ENCODE measurements around the gene NPIPA7. TPM values are rescaled to one million over a fixed set of nuclear protein-coding genes. Genes with fewer than 3 reads are reported as not detected.
"Not testable (repeated sequence)": the region's sequence is repeated elsewhere in the genome, so short reads cannot be mapped to it uniquely, and the experiment has no call there.

NPIPA7 gene
- 1.3 TPM in 1 of 2 replicates, not detected in the other for total RNA-seq (2014; rRNA removed; shearing (Covaris generic); ENCODE audit: low replicate concordance)

DNA sequence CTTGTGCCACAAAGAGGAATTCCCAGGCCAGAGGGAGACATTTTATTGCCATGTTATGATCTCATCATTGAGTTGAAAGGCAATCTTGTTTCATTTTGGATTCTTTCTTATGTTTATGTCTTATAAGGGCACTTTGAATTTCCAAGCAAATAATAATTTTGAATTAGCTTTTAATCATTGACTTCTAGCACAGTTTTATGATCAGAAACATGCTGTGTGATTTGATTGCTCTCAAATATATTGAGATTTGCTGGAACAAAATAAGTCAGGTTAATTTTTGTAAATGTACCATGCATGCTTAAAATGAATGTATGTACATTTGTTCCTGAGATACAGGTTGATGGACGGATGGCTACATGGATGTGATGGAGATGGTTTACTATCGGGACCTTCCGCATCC, at the start of gene NPIPA7:
NPIPA7 (plus strand) TSS at position 301 of the 400 bp plus-strand sequence. CDS start 105 bp downstream, outside the sequence.
- DNase-seq (ENCODE audit: low read depth); in situ Hi-C loops (cut with HindIII; ENCODE audit: low pct_unique_long_range_greater_than_20kb, low sequenced_read_pairs): not testable (repeated sequence)

DNA sequence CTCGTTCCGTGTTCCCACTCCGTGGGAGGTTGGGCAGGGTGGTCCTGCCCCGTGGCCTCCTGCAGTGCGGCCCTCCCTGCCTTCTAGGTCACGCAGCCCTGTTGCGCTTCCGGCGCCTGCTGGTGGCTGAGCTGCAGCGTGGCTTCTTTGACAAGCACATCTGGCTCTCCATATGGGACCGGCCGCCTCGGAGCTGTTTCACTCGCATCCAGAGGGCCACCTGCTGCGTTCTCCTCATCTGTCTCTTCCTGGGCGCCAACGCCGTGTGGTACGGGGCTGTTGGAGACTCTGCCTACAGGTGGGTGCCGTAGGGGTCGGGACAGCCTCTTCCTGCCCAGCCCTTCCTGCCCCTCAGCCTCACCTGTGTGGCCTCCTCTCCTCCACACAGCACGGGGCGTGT, 47.5 kb upstream of the NPIPA7 start:
- in situ Hi-C loops (cut with HindIII; ENCODE audit: low pct_unique_long_range_greater_than_20kb, low sequenced_read_pairs); DNase-seq (ENCODE audit: low read depth): not testable (repeated sequence)

DNA sequence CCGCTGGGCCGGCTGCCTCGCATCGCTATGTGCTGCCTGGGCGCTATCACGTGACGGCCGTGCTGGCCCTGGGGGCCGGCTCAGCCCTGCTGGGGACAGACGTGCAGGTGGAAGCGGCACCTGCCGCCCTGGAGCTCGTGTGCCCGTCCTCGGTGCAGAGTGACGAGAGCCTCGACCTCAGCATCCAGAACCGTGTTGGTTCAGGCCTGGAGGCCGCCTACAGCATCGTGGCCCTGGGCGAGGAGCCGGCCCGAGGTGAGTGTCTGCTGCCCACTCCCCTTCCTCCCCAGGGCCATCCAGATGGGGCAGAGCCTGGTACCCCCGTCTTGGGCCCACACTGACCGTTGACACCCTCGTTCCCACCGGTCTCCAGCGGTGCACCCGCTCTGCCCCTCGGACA, 21.4 kb upstream of the NPIPA7 start:
- in situ Hi-C loops (cut with HindIII; ENCODE audit: low pct_unique_long_range_greater_than_20kb, low sequenced_read_pairs); DNase-seq (ENCODE audit: low read depth): not testable (repeated sequence)

DNA sequence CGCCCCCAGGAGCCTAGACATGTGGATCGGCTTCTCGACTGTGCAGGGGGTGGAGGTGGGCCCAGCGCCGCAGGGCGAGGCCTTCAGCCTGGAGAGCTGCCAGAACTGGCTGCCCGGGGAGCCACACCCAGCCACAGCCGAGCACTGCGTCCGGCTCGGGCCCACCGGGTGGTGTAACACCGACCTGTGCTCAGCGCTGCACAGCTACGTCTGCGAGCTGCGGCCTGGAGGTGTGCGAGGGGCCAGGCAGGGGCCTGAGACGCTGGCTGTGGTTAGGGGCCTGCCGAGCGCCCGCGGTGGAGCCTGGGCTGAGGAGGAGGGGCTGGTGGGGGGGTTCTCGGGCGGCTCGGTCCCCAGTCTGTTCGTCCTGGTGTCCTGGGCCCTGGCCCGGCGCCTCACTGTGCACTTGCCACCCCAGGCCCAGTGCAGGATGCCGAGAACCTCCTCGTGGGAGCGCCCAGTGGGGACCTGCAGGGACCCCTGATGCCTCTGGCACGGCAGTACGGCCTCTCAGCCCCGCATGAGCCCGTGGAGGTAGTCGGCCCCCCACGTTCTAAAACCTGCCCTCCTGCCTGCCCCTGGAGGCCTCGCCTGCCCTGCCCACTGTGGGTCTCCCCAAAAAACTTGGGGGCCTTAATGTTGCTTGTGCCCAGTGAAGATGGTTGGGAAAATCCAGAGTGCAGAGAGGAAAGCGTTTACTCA, 20.2 kb upstream of the NPIPA7 start:
- in situ Hi-C loops (cut with HindIII; ENCODE audit: low pct_unique_long_range_greater_than_20kb, low sequenced_read_pairs): not testable (repeated sequence)

DNA sequence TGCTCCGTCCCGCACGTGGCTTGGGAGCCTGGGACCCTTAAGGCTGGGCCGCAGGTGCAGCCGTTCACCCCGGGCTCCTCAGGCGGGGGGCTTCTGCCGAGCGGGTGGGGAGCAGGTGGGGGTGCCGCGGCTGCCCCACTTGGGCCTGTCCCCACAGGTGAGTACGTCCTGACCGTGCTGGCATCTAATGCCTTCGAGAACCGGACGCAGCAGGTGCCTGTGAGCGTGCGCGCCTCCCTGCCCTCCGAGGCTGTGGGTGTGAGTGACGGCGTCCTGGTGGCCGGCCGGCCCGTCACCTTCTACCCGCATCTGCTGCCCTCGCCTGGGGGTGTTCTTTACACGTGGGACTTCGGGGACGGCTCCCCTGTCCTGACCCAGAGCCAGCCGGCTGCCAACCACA, 15.3 kb upstream of the NPIPA7 start:
- DNase-seq (ENCODE audit: low read depth); in situ Hi-C loops (cut with HindIII; ENCODE audit: low pct_unique_long_range_greater_than_20kb, low sequenced_read_pairs): not testable (repeated sequence)

More for the DNA sequence above, 20.2 kb upstream of the NPIPA7 start:
- not testable (repeated sequence) for DNase-seq (ENCODE audit: low read depth)

DNA sequence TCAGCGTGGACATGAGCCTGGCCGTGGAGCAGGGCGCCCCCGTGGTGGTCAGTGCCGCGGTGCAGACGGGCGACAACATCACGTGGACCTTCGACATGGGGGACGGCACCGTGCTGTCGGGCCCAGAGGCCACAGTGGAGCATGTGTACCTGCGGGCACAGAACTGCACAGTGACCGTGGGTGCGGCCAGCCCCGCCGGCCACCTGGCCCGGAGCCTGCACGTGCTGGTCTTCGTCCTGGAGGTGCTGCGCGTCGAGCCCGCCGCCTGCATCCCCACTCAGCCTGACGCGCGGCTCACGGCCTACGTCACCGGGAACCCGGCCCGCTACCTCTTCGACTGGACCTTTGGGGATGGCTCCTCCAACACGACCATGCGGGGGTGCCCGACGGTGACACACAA, 14.8 kb upstream of the NPIPA7 start:
- in situ Hi-C loops (cut with HindIII; ENCODE audit: low pct_unique_long_range_greater_than_20kb, low sequenced_read_pairs); DNase-seq (ENCODE audit: low read depth): not testable (repeated sequence)

DNA sequence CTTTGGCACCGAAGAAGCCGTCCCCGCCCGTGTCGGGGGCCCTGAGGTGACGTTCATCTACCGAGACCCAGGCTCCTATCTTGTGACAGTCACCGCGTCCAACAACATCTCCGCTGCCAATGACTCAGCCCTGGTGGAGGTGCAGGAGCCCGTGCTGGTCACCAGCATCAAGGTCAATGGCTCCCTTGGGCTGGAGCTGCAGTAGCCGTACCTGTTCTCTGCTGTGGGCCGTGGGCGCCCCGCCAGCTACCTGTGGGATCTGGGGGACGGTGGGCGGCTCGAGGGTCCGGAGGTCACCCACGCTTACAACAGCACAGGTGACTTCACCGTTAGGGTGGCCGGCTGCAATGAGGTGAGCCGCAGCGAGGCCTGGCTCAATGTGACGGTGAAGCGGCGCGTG, 14.2 kb upstream of the NPIPA7 start:
- in situ Hi-C loops (cut with HindIII; ENCODE audit: low pct_unique_long_range_greater_than_20kb, low sequenced_read_pairs): not testable (repeated sequence)

DNA sequence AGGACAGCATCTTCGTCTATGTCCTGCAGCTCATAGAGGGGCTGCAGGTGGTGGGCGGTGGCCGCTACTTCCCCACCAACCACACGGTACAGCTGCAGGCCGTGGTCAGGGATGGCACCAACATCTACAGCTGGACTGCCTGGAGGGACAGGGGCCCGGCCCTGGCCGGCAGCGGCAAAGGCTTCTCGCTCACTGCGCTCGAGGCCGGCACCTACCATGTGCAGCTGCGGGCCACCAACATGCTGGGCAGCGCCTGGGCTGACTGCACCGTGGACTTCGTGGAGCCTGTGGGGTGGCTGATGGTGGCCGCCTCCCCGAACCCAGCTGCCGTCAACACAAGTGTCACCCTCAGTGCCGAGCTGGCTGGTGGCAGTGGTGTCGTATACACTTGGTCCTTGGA, 13.6 kb upstream of the NPIPA7 start:
- DNase-seq (ENCODE audit: low read depth); in situ Hi-C loops (cut with HindIII; ENCODE audit: low pct_unique_long_range_greater_than_20kb, low sequenced_read_pairs): not testable (repeated sequence)

More for the DNA sequence above, 14.2 kb upstream of the NPIPA7 start:
- DNase-seq (ENCODE audit: low read depth): not testable (repeated sequence)

DNA sequence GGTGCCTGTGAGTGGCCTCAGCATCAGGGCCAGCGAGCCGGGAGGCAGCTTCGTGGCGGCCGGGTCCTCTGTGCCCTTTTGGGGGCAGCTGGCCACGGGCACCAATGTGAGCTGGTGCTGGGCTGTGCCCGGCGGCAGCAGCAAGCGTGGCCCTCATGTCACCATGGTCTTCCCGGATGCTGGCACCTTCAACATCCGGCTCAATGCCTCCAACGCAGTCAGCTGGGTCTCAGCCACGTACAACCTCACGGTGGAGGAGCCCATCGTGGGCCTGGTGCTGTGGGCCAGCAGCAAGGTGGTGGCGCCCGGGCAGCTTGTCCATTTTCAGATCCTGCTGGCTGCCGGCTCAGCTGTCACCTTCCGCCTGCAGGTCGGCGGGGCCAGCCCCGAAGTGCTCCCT, 13.1 kb upstream of the NPIPA7 start:
- DNase-seq (ENCODE audit: low read depth); in situ Hi-C loops (cut with HindIII; ENCODE audit: low pct_unique_long_range_greater_than_20kb, low sequenced_read_pairs): not testable (repeated sequence)

DNA sequence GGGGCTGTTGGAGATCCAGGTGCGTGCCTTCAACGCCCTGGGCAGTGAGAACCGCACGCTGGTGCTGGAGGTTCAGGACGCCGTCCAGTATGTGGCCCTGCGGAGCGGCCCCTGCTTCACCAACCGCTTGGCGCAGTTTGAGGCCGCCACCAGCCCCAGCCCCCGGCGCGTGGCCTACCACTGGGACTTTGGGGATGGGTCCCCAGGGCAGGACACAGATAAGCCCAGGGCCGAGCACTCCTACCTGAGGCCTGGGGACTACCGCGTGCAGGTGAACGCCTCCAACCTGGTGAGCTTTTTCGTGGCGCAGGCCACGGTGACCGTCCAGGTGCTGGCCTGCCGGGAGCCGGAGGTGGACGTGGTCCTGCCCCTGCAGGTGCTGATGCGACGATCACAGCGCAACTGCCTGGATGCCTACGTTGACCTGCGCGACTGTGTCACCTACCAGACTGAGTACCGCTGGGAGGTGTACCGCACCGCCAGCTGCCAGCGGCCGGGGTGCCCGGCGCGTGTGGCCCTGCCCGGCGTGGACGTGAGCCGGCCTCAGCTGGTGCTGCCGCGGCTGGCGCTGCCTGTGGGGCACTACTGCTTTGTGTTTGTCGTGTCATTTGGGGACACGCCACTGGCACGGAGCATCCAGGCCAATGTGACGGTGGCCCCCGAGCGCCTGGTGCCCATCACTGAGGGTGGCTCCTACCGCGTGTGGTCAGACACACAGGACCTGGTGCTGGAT, 12.2 kb upstream of the NPIPA7 start:
- DNase-seq (ENCODE audit: low read depth); in situ Hi-C loops (cut with HindIII; ENCODE audit: low pct_unique_long_range_greater_than_20kb, low sequenced_read_pairs): not testable (repeated sequence)

DNA sequence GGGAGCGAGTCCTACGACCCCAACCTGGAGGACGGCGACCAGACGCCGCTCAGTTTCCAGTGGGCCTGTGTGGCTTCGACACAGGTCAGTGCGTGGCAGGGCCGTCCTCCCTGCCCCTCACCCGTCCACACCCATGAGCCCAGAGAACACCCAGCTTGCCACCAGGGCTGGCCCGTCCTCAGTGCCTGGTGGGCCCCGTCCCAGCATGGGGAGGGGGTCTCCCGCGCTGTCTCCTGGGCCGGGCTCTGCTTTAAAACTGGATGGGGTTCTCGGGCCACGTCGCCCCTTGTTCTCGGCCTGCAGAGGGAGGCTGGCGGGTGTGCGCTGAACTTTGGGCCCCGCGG, 11.7 kb upstream of the NPIPA7 start:
- in situ Hi-C loops (cut with HindIII; ENCODE audit: low pct_unique_long_range_greater_than_20kb, low sequenced_read_pairs); DNase-seq (ENCODE audit: low read depth): not testable (repeated sequence)

DNA sequence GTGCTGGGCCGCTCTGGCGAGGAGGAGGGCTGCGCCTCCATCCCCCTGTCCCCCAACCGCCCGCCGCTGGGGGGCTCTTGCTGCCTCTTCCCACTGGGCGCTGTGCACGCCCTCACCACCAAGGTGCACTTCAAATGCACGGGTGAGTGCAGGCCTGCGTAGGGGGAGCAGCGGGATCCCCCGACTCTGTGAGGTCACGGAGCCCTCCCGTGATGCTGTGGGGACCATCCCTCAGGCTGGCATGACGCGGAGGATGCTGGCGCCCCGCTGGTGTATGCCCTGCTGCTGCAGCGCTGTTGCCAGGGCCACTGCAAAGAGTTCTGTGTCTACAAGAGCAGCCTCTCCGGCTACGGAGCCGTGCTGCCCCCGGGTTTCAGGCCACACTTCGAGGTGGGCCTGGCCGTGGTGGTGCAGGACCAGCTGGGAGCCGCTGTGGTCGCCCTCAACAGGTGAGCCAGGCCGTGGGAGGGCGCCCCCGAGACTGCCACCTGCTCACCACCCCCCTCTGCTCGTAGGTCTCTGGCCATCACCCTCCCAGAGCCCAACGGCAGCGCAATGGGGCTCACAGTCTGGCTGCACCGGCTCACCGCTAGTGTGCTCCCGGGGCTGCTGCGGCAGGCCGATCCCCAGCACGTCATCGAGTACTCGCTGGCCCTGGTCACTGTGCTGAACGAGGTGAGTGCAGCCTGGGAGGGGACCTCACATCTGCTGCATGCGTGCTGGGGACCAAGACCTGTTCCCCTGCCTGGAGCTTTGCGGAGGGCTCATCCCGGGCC, 9.7 kb upstream of the NPIPA7 start:
- in situ Hi-C loops (cut with HindIII; ENCODE audit: low pct_unique_long_range_greater_than_20kb, low sequenced_read_pairs); DNase-seq (ENCODE audit: low read depth): not testable (repeated sequence)

DNA sequence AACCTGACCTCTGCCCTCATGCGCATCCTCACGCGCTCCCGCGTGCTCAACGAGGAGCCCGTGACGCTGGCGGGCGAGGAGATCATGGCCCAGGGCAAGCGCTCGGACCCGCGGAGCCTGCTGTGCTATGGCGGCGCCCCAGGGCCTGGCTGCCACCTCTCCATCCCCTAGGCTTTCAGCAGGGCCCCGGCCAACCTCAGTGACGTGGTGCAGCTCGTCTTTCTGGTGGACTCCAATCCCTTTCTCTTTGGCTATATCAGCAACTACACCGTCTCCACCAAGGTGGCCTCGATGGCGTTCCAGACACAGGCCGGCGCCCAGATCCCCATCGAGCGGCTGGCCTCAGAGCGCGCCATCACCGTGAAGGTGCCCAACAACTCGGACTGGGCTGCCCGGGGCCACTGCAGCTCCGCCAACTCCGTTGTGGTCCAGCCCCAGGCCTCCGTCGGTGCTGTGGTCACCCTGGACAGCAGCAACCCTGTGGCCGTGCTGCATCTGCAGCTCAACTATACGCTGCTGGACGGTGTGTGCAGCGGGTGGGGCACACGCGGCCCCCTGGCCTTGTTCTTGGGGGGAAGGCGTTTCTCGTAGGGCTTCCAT, 7.7 kb upstream of the NPIPA7 start:
- DNase-seq (ENCODE audit: low read depth); in situ Hi-C loops (cut with HindIII; ENCODE audit: low pct_unique_long_range_greater_than_20kb, low sequenced_read_pairs): not testable (repeated sequence)

DNA sequence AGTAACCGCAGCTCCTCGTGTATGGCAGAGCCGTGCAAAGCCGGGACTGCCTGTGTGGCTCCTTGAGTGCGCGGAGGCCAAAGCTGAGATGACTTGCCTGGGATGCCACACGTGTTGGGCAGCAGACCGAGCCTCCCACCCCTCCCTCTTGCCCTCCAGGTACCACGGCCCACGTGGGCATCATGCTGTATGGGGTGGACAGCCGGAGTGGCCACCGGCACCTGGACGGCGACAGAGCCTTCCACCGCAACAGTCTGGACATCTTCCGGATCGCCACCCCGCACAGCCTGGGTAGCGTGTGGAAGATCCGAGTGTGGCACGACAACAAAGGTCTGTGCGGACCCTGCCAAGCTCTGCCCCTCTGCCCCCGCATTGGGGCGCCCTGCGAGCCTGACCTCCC, 4.7 kb upstream of the NPIPA7 start:
- in situ Hi-C loops (cut with HindIII; ENCODE audit: low pct_unique_long_range_greater_than_20kb, low sequenced_read_pairs); DNase-seq (ENCODE audit: low read depth): not testable (repeated sequence)

DNA sequence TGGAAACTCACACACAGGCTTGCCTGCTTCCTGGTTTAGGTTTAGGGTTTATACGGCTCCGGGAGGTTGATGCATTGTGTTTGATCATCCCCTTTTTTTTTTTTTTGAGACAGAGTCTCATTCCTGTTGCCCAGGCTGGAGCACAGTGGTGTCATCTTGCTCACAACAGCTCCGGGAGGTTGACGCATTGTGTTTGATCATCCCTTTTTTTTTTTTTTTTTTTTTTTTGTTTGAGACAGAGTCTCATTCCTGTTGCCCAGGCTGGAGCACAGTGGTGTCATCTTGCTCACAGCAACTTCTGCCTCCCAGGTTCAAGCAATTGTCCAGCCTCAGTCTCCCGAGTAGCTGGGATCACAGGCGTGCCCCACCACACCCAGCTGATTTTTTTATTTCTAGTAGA, 20.7 kb downstream of the NPIPA7 start:
- DNase-seq (ENCODE audit: low read depth); in situ Hi-C loops (cut with HindIII; ENCODE audit: low pct_unique_long_range_greater_than_20kb, low sequenced_read_pairs): not testable (repeated sequence)

DNA sequence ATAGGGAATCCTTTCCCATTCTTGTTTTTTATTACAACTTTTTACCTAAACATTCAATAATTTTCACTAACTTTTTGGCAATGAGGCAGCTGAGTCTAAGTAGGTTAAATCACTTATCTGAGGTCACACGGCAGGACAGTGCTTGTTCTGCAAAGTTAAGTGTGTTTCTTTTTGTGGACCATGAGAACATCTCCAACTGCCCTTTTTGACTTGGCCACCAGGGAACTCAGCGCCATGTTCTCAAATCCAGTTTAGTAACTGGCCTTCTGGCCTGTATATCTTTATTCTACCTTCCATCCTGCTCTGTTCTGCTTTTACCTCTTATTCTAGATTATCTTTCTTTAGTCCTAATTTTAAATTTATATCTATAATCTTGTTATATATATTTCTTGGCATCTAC, 23.4 kb downstream of the NPIPA7 start:
- in situ Hi-C loops (cut with HindIII; ENCODE audit: low pct_unique_long_range_greater_than_20kb, low sequenced_read_pairs); DNase-seq (ENCODE audit: low read depth): not testable (repeated sequence)

DNA sequence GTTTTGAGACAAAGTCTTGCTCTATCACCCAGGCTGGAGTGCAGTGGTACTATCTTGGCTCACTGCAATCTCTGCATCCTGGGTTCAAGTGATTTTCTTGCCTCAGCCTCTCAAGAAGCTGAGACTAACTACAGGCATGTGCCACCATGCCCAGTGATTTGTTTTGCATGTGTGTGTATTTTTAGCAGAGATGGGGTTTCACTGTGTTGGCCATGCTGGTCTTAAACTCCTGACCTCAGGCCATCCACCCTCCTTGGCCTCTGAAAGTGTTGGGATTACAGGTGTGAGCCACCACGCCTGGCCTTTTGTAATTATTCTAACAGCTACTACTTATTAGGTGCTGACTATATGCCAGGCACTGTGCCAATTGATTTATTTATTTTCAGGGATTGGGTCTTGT, 25.3 kb downstream of the NPIPA7 start:
- DNase-seq (ENCODE audit: low read depth); in situ Hi-C loops (cut with HindIII; ENCODE audit: low pct_unique_long_range_greater_than_20kb, low sequenced_read_pairs): not testable (repeated sequence)

DNA sequence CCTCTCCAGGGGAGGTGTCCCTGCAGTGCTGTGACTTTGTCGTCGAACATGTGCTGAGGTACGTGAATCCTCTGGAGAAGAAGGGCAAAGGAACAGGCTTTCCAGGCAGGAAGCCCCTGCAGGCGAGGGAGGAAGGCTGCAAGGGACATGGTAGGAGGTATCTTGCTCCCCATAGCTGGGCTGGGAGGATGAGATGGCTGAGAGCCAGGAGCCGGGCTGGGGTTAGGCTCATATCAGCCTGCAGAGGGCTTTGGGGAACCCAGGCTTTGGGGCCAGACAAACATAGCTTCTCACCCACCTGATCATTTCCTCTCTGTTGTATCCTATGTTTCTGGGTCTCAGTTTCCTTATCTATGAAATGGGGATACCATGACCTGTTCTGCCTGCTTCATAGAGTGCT, 26.5 kb downstream of the NPIPA7 start:
- in situ Hi-C loops (cut with HindIII; ENCODE audit: low pct_unique_long_range_greater_than_20kb, low sequenced_read_pairs): not testable (repeated sequence)

More for the DNA sequence above, 26.5 kb downstream of the NPIPA7 start:
- DNase-seq (ENCODE audit: low read depth): not testable (repeated sequence)
